ENCODE results near the gene HHAT. TPM values are rescaled to one million over a fixed set of nuclear protein-coding genes. Genes with fewer than 3 reads are reported as not detected.

Gene HHAT
- total RNA-seq, 1 experiment from 2014 or later = 4.6 TPM

- H3K9me3 Mint-ChIP-seq (ENCODE audit: unreplicated experiment) = no peaks in the 10 kb centered on the region
- peak; percentile 25 for TF ChIP-seq CTCF (IDR thresholded peaks at IDR 0.05; ENCODE audit: unreplicated experiment)
- no peaks in the 10 kb centered on the region for H3K36me3 Mint-ChIP-seq (ENCODE audit: insufficient read depth, unreplicated experiment)
- H3K27ac Mint-ChIP-seq (ENCODE audit: low read depth, unreplicated experiment) = no peak overlapping the region
- POLR2A ChIA-PET = no interaction called here
- CTCF ChIA-PET = interaction anchor here (0.6 to 0.7 kb wide), 2 partner anchors 258 to 508 kb away, joined by 3 read pairs; no protein-coding TSS in a partner anchor
- DNase-seq (ENCODE audit: unreplicated experiment) = peak; percentile 39
- peaks cover 6% of the 10 kb centered on the region for H3K4me1 Mint-ChIP-seq (ENCODE audit: insufficient read depth, unreplicated experiment)
- no peaks in the 10 kb centered on the region for H3K27me3 Mint-ChIP-seq (ENCODE audit: insufficient read depth, unreplicated experiment)
- intact Hi-C loops (cut with micrococcal nuclease) = loop anchor here (10.0 kb wide), 1 partner anchor 127 kb away; no protein-coding TSS in a partner anchor
- no peak overlapping the region for H3K4me3 Mint-ChIP-seq (ENCODE audit: unreplicated experiment)
- no TSS peak for BruUV-seq (replicated peaks)
These were observed 383.3 kb downstream of the HHAT start for GRCh38 chr1:210711825-210712612.

- H3K4me3 Mint-ChIP-seq (ENCODE audit: unreplicated experiment) = no peak overlapping the region
- peak; percentile 63 for DNase-seq (ENCODE audit: unreplicated experiment)
- H3K9me3 Mint-ChIP-seq (ENCODE audit: unreplicated experiment) = no peaks in the 10 kb centered on the region
- H3K36me3 Mint-ChIP-seq (ENCODE audit: insufficient read depth, unreplicated experiment) = no peaks in the 10 kb centered on the region
- no peak overlapping the region for H3K27ac Mint-ChIP-seq (ENCODE audit: low read depth, unreplicated experiment)
- no TSS peak for BruUV-seq (replicated peaks)
- H3K4me1 Mint-ChIP-seq (ENCODE audit: insufficient read depth, unreplicated experiment) = no peaks in the 10 kb centered on the region
- no peaks in the 10 kb centered on the region for H3K27me3 Mint-ChIP-seq (ENCODE audit: insufficient read depth, unreplicated experiment)
- POLR2A ChIA-PET = no interaction called here
- intact Hi-C loops (cut with micrococcal nuclease) = loop anchor here (2.0 to 10.0 kb wide), 2 partner anchors 130 to 420 kb away; partner anchors contain the start of gene KCNH1
- TF ChIP-seq CTCF (IDR thresholded peaks at IDR 0.05; ENCODE audit: unreplicated experiment) = no peak
- CTCF ChIA-PET = interaction anchor here (0.6 to 1.1 kb wide), 3 partner anchors 11 to 402 kb away, joined by 3 to 5 read pairs (median 4); no protein-coding TSS in a partner anchor
These were observed 386.4 kb downstream of the HHAT start for GRCh38 chr1:210715072-210715471.

- no peak for DNase-seq (ENCODE audit: unreplicated experiment)
- H3K9me3 Mint-ChIP-seq (ENCODE audit: unreplicated experiment) = no peaks in the 10 kb centered on the region
- POLR2A ChIA-PET = no interaction called here
- no peak overlapping the region for H3K27ac Mint-ChIP-seq (ENCODE audit: low read depth, unreplicated experiment)
- no peak for TF ChIP-seq CTCF (IDR thresholded peaks at IDR 0.05; ENCODE audit: unreplicated experiment)
- CTCF ChIA-PET = interaction anchor here (0.7 kb wide), 1 partner anchor 317 kb away, joined by 3 read pairs; no protein-coding TSS in a partner anchor
- BruUV-seq (replicated peaks) = no TSS peak
- H3K36me3 Mint-ChIP-seq (ENCODE audit: insufficient read depth, unreplicated experiment) = no peaks in the 10 kb centered on the region
- intact Hi-C loops (cut with micrococcal nuclease) = no loop called here
- no peak overlapping the region for H3K4me3 Mint-ChIP-seq (ENCODE audit: unreplicated experiment)
- H3K4me1 Mint-ChIP-seq (ENCODE audit: insufficient read depth, unreplicated experiment) = no peaks in the 10 kb centered on the region
- peaks cover under 1% of the 10 kb centered on the region for H3K27me3 Mint-ChIP-seq (ENCODE audit: insufficient read depth, unreplicated experiment)
These were observed 393.8 kb downstream of the HHAT start for GRCh38 chr1:210722410-210723081.

GRCh38 chr1:210723646-210724045 lies 394.9 kb downstream of the HHAT start:
- ChIA-PET CTCF (interaction anchor here (0.7 kb wide), 2 partner anchors 24 to 414 kb away, joined by 3 to 5 read pairs; no protein-coding TSS in a partner anchor), POLR2A (no interaction called here)
- Mint-ChIP-seq H3K4me1 (ENCODE audit: insufficient read depth, unreplicated experiment) (no peaks in the 10 kb centered on the region), H3K9me3 (ENCODE audit: unreplicated experiment) (no peaks in the 10 kb centered on the region), H3K27me3 (ENCODE audit: insufficient read depth, unreplicated experiment) (peaks cover 11% of the 10 kb centered on the region), H3K4me3 (ENCODE audit: unreplicated experiment) (no peak overlapping the region), H3K27ac (ENCODE audit: low read depth, unreplicated experiment) (no peak overlapping the region), H3K36me3 (ENCODE audit: insufficient read depth, unreplicated experiment) (no peaks in the 10 kb centered on the region)
- DNase-seq (ENCODE audit: unreplicated experiment) = no peak
- BruUV-seq (replicated peaks) = no TSS peak
- TF ChIP-seq CTCF (IDR thresholded peaks at IDR 0.05; ENCODE audit: unreplicated experiment) = no peak
- intact Hi-C loops (cut with micrococcal nuclease) = no loop called here
